HL-60/S4 treated with phorbol 12-myristate 13-acetate at 8.2 ng/mL for 4 days and 3 days (cell line): Measurements from ENCODE around the gene RBM38.

Experiments used
- in situ Hi-C: fragments of 300-500 bp; cut with MboI; formaldehyde crosslinking; loops from 2 replicates; pipeline ENCODE4 v1.15.0; 2022; ENCODE audit warnings: low sequenced_read_pairs

Gene RBM38

GRCh38 chr20:57374343-57374930, 16.8 kb upstream of the RBM38 start:
- in situ Hi-C loops, result no loop called here

GRCh38 chr20:57374931-57375651, 16.1 kb upstream of the RBM38 start:
- in situ Hi-C loops, result no loop called here

GRCh38 chr20:57375652-57376230, 15.5 kb upstream of the RBM38 start:
- in situ Hi-C loops, result no loop called here

GRCh38 chr20:57377350-57377749, 13.8 kb upstream of the RBM38 start:
- in situ Hi-C loops, result no loop called here

- in situ Hi-C loops, result no loop called here
Measured at GRCh38 chr20:57378107-57378506, 13.1 kb upstream of the RBM38 start.

GRCh38 chr20:57378646-57379262, 12.4 kb upstream of the RBM38 start:
- in situ Hi-C loops, result no loop called here

- in situ Hi-C loops, result no loop called here
Measured at GRCh38 chr20:57379263-57379647, 11.9 kb upstream of the RBM38 start.

- in situ Hi-C loops, result loop anchor here (10.0 kb wide), 1 partner anchor 95 kb away; no protein-coding TSS in a partner anchor
Measured at GRCh38 chr20:57380081-57380750, 11.0 kb upstream of the RBM38 start.

- in situ Hi-C loops, result loop anchor here (10.0 kb wide), 1 partner anchor 93 kb away; no protein-coding TSS in a partner anchor
Measured at GRCh38 chr20:57381596-57382503, 9.3 kb upstream of the RBM38 start.

GRCh38 chr20:57382516-57382915, 8.7 kb upstream of the RBM38 start:
- in situ Hi-C loops, result loop anchor here (10.0 kb wide), 1 partner anchor 92 kb away; no protein-coding TSS in a partner anchor

GRCh38 chr20:57383447-57384347, 7.5 kb upstream of the RBM38 start:
- in situ Hi-C loops, result loop anchor here (10.0 kb wide), 1 partner anchor 91 kb away; no protein-coding TSS in a partner anchor

- in situ Hi-C loops, result loop anchor here (10.0 kb wide), 1 partner anchor 90 kb away; no protein-coding TSS in a partner anchor
Measured at GRCh38 chr20:57384486-57384885, 6.7 kb upstream of the RBM38 start.

GRCh38 chr20:57384953-57385761, 6.0 kb upstream of the RBM38 start:
- in situ Hi-C loops, result loop anchor here (10.0 kb wide), 1 partner anchor 90 kb away; no protein-coding TSS in a partner anchor

- in situ Hi-C loops, result loop anchor here (10.0 kb wide), 1 partner anchor 89 kb away; no protein-coding TSS in a partner anchor
Measured at GRCh38 chr20:57385940-57386339, 5.3 kb upstream of the RBM38 start.

- in situ Hi-C loops, result loop anchor here (10.0 kb wide), 1 partner anchor 88 kb away; no protein-coding TSS in a partner anchor
Measured at GRCh38 chr20:57386762-57387161, 4.4 kb upstream of the RBM38 start.

- in situ Hi-C loops, result loop anchor here (10.0 kb wide), 1 partner anchor 87 kb away; no protein-coding TSS in a partner anchor
Measured at GRCh38 chr20:57387463-57387862, 3.7 kb upstream of the RBM38 start.

GRCh38 chr20:57387945-57388371, 3.2 kb upstream of the RBM38 start:
- in situ Hi-C loops, result loop anchor here (10.0 kb wide), 1 partner anchor 87 kb away; no protein-coding TSS in a partner anchor
